Subcutaneous adipose tissue (tissue), 4 donors: Measurements from ENCODE around the gene GGCT. TPM values are rescaled to one million over a fixed set of nuclear protein-coding genes. Genes with fewer than 3 reads are reported as not detected.

ENCODE experiments used
- total RNA-seq, 4 donors: library from RNA; depleted of rRNA; stranded (reverse); fragments of >200 nt; gene quantifications; one replicate each; pipeline ENCODE4 v1.1.0, GENCODE V29; 2016
- TF ChIP-seq, protein P1 (sequence below): fragments of 450-650 bp; IDR thresholded peaks from one replicate; pipeline ENCODE4 v1.5.1; 2016; ENCODE audit warnings: low read depth, mild to moderate bottlenecking, control low read depth, antibody characterized with exemption, moderate library complexity

The GGCT gene
- total RNA-seq, 4 donors from 2014 or later, result 24.4 to 271 (median 92.0) TPM

DNA sequence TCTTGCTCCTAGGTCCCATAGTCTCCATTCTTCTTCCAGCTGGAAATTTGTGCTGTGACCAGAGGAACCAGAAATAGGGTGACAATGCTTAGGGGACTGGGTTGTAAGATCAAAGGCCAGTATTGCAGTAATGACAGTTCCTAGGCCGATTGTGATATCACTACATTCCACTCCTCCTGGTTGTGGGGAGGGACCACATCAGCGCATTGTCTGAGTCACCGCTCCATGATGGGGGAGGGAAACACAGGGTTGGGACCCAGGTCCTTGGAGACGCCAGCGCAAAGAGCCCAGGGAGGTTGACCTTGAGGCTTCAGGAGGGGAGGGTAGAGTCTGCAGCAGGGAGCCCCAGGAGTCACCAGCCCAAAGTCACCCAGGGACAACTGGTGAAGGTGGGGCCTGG, 20.8 kb upstream of the GGCT start:
- TF ChIP-seq, protein P1, sequence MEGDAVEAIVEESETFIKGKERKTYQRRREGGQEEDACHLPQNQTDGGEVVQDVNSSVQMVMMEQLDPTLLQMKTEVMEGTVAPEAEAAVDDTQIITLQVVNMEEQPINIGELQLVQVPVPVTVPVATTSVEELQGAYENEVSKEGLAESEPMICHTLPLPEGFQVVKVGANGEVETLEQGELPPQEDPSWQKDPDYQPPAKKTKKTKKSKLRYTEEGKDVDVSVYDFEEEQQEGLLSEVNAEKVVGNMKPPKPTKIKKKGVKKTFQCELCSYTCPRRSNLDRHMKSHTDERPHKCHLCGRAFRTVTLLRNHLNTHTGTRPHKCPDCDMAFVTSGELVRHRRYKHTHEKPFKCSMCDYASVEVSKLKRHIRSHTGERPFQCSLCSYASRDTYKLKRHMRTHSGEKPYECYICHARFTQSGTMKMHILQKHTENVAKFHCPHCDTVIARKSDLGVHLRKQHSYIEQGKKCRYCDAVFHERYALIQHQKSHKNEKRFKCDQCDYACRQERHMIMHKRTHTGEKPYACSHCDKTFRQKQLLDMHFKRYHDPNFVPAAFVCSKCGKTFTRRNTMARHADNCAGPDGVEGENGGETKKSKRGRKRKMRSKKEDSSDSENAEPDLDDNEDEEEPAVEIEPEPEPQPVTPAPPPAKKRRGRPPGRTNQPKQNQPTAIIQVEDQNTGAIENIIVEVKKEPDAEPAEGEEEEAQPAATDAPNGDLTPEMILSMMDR, result no peak

DNA sequence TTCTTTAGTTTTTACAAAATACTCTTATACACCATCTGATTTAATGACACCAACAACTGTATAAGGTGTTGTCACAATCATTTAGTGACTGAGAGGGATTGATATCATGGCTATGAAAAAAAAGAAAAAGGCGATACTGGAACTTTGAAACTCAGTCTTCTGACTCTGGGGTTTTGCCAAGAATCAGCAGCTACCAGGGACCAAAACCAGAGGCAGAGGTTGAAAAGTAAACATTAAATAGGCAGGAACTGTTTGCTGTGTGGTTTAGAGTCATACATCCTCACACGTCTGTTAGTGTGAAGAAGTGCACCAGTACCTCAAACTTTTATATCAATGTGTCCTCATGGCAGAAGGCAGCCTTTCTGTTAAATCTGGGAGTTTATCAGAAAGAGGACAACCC, 19.9 kb upstream of the GGCT start:
- TF ChIP-seq, protein P1, result no peak

DNA sequence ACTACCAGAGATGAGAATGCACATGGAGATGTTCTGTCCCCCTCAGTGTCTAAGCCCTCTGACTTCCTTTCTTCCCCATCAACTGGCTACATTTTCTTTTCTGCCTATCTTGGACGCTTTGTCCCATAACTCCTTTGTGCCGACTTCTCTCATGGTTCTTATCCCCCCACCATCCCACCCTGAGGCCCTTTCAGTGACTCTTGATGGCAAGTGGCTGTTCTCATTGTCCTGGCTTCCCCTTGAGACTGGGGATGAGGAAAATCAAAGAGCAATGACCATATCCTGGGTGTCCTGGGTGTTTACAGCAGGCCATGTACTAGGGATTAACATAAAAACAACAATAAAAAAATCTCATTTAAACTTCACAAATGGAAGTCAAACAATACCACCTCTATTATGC, 18.8 kb upstream of the GGCT start:
- TF ChIP-seq, protein P1, result no peak

DNA sequence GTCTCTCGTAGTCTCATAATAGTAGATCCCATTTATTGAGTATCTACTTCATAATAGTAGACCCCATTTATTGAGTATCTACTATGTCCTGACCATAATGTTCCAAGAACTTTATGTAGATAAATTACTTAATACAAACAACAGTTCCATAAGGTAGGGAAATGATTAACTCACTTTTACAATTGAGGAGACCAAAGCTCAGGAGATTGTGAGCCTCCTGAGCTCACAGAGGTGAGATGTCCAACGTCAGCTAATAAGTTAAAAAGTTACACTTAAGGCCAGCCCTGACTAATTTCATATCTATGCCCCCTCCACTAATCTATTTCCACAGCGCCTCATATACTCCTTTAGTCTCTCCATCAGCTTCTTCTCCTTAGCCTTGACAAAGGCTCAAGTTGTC, 17.5 kb upstream of the GGCT start:
- TF ChIP-seq, protein P1, result no peak

DNA sequence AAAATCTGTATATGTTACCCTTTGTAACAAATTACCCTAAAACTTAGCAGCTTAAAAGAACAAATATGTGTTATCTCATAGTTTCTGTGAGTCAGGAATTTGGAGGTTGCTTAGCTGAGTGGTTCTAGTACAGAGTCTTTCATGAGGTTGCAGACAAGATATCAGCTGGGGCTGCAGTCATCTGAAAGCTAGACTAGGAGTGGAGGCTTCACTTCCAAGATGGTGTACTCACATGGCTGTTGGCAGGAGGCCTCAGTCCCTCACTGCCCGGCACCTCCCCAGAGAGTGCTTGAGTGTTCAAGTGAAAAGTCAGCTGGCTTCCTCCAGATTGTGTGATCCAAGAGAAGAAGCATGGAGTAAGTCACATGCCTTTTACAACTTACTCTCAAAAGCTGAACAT, 16.9 kb upstream of the GGCT start:
- TF ChIP-seq, protein P1, result no peak

DNA sequence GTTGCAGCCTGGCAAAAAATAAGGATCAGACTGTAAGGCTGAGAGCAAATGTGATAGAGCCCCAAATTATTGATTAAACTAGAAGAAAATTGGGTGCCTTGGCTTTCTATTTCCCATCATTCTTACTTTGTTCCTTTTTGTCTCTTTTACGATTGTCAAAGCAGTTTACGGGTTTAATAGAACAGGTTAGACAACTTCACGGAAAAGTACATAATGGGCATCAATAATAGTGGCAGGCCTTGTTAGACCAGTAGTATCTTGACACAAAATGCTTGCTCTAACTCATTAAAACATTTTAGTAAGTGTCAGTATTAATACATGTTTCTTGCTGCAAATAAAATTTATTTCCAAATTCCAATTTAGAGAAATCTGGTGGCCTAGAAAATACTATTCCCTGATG, 14.5 kb upstream of the GGCT start:
- TF ChIP-seq, protein P1, result no peak

DNA sequence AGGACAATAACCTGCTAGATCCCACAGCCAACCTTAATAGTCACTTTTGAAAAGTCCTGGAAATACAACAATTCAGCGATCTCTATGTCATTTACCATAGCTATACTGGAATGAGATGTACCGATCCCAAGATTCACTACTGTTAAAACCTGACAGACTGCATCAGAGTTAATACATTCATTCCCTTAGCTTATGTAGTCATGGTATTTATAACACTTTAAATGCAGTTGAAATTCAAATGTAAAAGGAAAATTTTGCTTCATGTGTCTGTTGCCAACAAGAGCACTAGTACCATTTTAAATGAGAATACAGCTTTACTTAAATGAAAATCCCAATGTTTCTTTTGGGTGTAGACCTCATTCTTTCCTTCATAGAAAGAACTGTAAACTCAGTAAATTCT, 11.1 kb upstream of the GGCT start:
- TF ChIP-seq, protein P1, result no peak

DNA sequence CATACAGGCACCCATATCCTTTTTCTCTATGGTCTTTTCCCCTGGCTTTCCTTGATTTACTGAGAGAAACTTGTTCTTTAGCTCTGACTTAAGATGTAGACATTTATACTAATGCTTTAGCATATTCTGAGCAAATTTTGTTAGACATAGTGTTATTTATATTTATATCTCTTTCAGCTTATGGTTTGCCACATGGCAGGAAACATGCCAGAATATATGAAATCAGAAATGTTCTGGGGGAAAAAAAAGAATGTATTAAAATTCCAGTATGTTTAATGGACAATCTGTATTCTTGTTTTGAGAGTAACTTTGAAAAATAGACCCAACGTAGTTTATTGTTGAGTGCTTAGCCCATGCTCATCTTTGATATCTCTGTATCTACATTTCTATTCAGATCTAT, 10.1 kb upstream of the GGCT start:
- TF ChIP-seq, protein P1, result no peak
